CD4-positive, CD25-positive, alpha-beta regulatory T cell (primary cell): ENCODE results near the gene PRXL2B. TPM values are rescaled to one million over a fixed set of nuclear protein-coding genes. Genes with fewer than 3 reads are reported as not detected.
"Not testable (repeated sequence)": the region's sequence is repeated elsewhere in the genome, so short reads cannot be mapped to it uniquely, and the experiment has no call there.

Experiments used
- ATAC-seq, 2 donors: fragments of 150-1000 bp; cut with Tn5 transposase; one replicate each; pipeline ENCODE4 v1.10.0; 2021; ENCODE audit warnings: low read depth in 2 of 2, moderate number of reproducible peaks in 2 of 2, moderate library complexity in 1 of 2
- DNase-seq, 3 donors: peaks; one replicate each; pipeline versions ENCODE4 v3.0.0 to v3.0.0-alpha.2; 2012 to 2022; ENCODE audit warnings: mixed read lengths in 1 of 3
- H3K27ac ChIP-seq: one replicate; pipeline ENCODE4 v1.7.0; 2013; ENCODE audit warnings: mild to moderate bottlenecking, low read length; ENCODE audit not compliant: insufficient read depth, poor library complexity, severe bottlenecking
- H3K27me3 ChIP-seq: one replicate; pipeline ENCODE4 v1.7.0; 2013; ENCODE audit warnings: low read length; ENCODE audit not compliant: control insufficient read depth, insufficient read depth
- H3K36me3 ChIP-seq: one replicate; pipeline ENCODE4 v1.7.0; 2013; ENCODE audit warnings: mild to moderate bottlenecking, low read length, moderate library complexity; ENCODE audit not compliant: control insufficient read depth, insufficient read depth
- H3K4me1 ChIP-seq: 2 replicates; pipeline ENCODE4 v1.7.0; 2013; ENCODE audit warnings: mild to moderate bottlenecking, low read length; ENCODE audit not compliant: insufficient read depth, control insufficient read depth, poor library complexity, severe bottlenecking
- H3K4me3 ChIP-seq: one replicate; pipeline ENCODE4 v1.7.0; 2013; ENCODE audit warnings: low read depth, mild to moderate bottlenecking, low read length, moderate library complexity
- H3K9me3 ChIP-seq, 2 experiments: 1 replicate in 1 of 2; 2 replicates in 1 of 2; pipeline ENCODE4 v1.7.0; 2013; ENCODE audit warnings: low read length in 2 of 2, mild to moderate bottlenecking in 1 of 2, moderate library complexity in 1 of 2; ENCODE audit not compliant: control insufficient read depth in 2 of 2
- H3K27ac Mint-ChIP-seq, 3 donors: one replicate each; pipeline ENCODE4 v1.8.0; 2020 to 2022; ENCODE audit warnings: mild to moderate bottlenecking in 3 of 3, mixed read lengths in 3 of 3, moderate library complexity in 2 of 3
- H3K27me3 Mint-ChIP-seq: one replicate; pipeline ENCODE4 v1.8.0; 2022; ENCODE audit warnings: mild to moderate bottlenecking, mixed read lengths
- H3K36me3 Mint-ChIP-seq: one replicate; pipeline ENCODE4 v1.8.0; 2020; ENCODE audit warnings: mixed read lengths
- H3K4me1 Mint-ChIP-seq, 4 donors: one replicate each; pipeline ENCODE4 v1.8.0; 2020 to 2022; ENCODE audit warnings: mixed read lengths in 4 of 4, mild to moderate bottlenecking in 1 of 4
- H3K4me3 Mint-ChIP-seq, 4 donors: one replicate each; pipeline ENCODE4 v1.8.0; 2020 to 2022; ENCODE audit warnings: mild to moderate bottlenecking in 4 of 4, mixed read lengths in 4 of 4, moderate library complexity in 3 of 4
- H3K9me3 Mint-ChIP-seq, 7 donors: one replicate each; pipeline ENCODE4 v1.8.0; 2020 to 2022; ENCODE audit warnings: mixed read lengths in 7 of 7, mild to moderate bottlenecking in 3 of 7, moderate library complexity in 2 of 7
- polyA plus RNA-seq, 4 donors: library from polyadenylated mRNA; unstranded; fragments of 300-500 nt; fragmentation: Illumina TruSeq; gene quantifications; one replicate each; pipeline ENCODE4 v1.2.3, GENCODE V29; 2021
- total RNA-seq: library from RNA; stranded (reverse); gene quantifications from one replicate; pipeline ENCODE4 v1.2.3, GENCODE V29; 2022

Gene PRXL2B
- total and polyA plus RNA-seq, 5 donors from 2014 or later: 24.5 to 31.1 (median 27.1) TPM

DNA sequence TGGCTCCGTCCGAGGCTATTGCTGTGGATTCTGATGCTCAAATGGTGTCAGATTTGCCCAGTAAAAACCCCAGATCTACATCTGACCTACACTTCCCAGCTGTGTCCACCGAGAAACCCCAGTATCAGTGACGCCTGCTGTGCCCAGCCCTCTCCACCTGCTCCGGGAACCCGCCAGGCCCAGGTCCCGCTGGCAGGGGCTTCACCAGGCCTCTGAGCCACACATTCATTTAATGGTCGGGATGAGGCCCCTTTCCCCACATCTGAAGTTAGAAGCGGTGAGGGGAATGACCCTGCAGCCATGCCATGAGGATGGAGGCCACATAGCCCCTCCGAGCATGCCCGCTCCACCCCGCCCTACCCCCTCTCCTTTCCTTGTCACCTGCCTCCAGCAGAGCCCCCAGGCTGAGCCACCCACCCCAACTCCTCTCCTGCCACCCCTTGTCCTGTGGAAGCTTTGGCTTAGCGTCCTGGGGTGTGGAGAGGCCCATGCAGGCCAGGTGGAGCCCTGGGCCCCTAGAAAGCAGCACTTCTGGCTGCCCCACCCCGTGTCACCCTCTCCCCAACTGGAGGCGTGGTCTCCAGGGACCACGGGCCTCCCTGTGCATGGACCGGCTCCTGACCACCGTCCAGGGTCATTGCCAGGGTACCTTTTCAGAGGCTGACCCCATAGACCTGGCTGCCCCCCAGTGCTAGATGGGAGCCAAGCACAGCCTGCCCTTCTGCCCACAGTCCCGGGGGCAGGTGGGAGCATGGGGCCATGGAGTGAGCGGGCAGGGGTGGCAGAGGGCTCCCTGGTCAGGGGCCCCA, 22.4 kb upstream of the PRXL2B start:
- no peaks in the 10 kb centered on the region for H3K27me3 Mint-ChIP-seq
- H3K27ac ChIP-seq: no peak overlapping the region
- H3K9me3 ChIP-seq: no peaks in the 10 kb centered on the region
- no peak for DNase-seq
- H3K36me3 ChIP-seq: peaks cover 28% of the 10 kb centered on the region
- no peaks in the 10 kb centered on the region for H3K27me3 ChIP-seq
- peaks cover 0 to 13% (median 1%) of the 10 kb centered on the region in 4 donors for H3K4me1 Mint-ChIP-seq
- H3K4me3 ChIP-seq: no peak overlapping the region
- peak overlapping the region in 1 of 3 donors; percentile 58 for H3K27ac Mint-ChIP-seq
- peaks cover 12% of the 10 kb centered on the region for H3K4me1 ChIP-seq
- peaks cover 4% of the 10 kb centered on the region for H3K36me3 Mint-ChIP-seq
- peak overlapping the region in 2 of 4 donors; percentile 59 to 69 for H3K4me3 Mint-ChIP-seq
- no peaks in the 10 kb centered on the region for H3K9me3 Mint-ChIP-seq
- ATAC-seq: no peak

DNA sequence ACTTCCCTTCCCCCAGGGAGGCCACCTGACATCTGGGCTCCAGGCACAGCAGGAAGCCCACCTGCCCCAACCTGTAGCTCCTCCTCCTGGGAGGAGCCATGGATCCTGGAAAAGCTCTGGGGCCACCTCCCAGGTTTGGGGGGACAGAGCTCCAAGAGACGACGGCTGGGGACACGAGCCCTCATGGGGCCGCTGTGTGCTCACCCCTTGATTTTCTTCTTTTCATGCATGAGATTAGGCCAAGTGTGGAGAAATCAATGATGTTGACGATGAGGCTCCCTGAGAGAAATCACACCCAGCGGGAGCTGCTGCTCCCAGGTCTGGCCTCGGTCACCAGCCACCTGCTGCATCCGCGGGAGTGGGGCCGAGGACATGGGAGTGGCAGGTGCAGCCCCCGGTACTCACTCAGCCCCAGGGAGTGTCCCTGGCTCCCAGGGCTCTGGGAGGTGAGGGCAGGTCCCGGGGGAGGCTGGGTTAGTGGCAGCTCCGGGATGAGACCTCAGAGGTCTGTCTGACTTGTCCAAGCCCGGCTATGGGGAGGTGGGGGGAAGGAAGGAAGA, 21.7 kb upstream of the PRXL2B start:
- H3K4me1 Mint-ChIP-seq: peaks cover 0 to 11% (median 1%) of the 10 kb centered on the region in 4 donors

DNA sequence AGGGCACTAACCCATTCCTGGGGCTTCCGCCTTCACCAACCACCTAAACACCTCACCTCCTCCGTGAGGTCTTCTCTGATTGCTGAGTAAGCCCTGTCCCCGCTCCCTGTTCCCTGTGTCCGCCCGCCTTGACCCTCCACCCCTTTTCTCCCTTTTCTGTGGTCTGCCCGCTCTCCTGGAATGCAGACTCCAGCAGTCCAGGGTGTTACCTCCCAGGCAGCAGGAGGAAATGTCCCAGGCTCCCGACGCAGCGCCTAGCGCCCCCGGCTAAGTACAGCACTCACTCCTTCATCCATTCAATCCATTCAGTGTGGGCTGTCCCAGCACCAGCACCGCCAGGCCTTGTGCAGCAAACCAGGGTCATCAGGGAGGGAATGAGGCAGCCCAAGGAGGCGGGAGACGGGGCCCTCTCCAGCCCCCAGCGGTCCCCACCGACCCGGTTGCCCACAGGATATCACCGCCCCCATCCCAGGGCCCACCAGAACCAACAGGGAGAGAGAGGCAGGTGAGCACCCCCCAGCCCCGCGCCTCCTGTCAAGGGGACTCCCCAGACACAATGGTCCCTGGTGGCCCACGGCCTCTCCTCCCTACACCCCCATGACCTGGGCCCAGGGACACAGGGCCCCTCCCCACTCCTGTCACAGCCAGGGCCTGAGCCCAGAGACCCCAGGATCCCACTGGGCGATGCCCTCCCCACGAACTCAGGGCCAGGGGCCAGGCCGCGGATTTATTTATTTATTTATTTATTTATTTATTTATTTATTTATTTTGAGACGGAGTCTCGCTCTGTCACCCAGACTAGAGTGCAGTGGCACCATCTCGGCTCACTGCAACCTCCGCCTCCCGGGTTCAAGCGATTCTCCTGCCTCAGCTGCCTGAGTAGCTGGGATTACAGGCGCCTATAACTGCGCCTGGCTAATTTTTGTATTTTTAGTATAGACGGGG, 20.2 kb upstream of the PRXL2B start:
- Mint-ChIP-seq H3K4me1 (peaks cover 0 to 4% (median under 1%) of the 10 kb centered on the region in 4 donors), H3K4me3 (no peak overlapping the region), H3K27me3 (no peaks in the 10 kb centered on the region), H3K9me3 (no peaks in the 10 kb centered on the region), H3K27ac (peak overlapping the region in 1 of 3 donors; percentile 14), H3K36me3 (peaks cover under 1% of the 10 kb centered on the region)
- Histone ChIP-seq H3K36me3 (peaks cover 19% of the 10 kb centered on the region), H3K4me1 (no peaks in the 10 kb centered on the region), H3K4me3 (no peak overlapping the region), H3K9me3 (no peaks in the 10 kb centered on the region), H3K27ac (no peak overlapping the region), H3K27me3 (no peaks in the 10 kb centered on the region)
- ATAC-seq (no peak), DNase-seq (no peak)

More for the DNA sequence above, 21.7 kb upstream of the PRXL2B start:
- Histone ChIP-seq H3K4me3 (no peak overlapping the region), H3K27me3 (no peaks in the 10 kb centered on the region), H3K36me3 (peaks cover 26% of the 10 kb centered on the region), H3K4me1 (peaks cover 6% of the 10 kb centered on the region), H3K27ac (no peak overlapping the region), H3K9me3 (no peaks in the 10 kb centered on the region)
- Mint-ChIP-seq H3K4me3 (no peak overlapping the region), H3K27ac (peak overlapping the region in 2 of 3 donors; percentile 71 to 77), H3K27me3 (no peaks in the 10 kb centered on the region), H3K9me3 (no peaks in the 10 kb centered on the region), H3K36me3 (peaks cover 4% of the 10 kb centered on the region)
- DNase-seq (no peak), ATAC-seq (no peak)

DNA sequence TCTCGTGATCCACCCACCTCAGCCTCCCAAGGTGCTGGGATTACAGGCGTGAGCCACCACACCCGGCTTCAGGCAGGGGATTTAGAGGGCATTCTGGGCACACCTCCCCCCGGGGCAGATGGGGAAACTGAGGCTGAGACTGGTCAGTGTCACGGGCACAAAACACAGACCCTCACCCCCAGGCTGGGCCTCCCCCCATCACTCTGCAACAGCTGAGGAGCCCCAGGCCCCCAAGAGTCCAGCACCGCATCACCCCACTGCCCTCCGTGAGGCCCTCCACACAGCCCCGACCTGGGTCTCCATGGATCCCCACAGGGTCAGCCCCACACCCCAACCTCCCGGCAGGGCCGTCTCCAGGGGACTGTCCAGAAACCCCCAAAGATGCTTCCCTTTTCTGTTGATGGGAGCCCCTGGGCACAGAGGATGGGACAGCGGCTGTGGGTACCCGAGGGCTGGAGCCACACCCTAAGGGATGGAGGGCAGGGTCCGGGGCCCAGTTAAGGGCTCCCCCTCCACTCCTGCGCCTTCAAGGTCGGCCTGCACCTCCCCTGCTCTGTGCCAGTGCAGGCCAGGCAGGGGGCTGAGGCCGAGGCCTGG, 19.4 kb upstream of the PRXL2B start:
- no peak overlapping the region for H3K27ac ChIP-seq
- no peak overlapping the region for H3K4me3 ChIP-seq
- no peaks in the 10 kb centered on the region for H3K9me3 ChIP-seq
- Mint-ChIP-seq H3K36me3 (no peaks in the 10 kb centered on the region), H3K4me1 (peaks cover 0 to 3% (median under 1%) of the 10 kb centered on the region in 4 donors), H3K27ac (no peak overlapping the region), H3K9me3 (no peaks in the 10 kb centered on the region), H3K4me3 (no peak overlapping the region), H3K27me3 (no peaks in the 10 kb centered on the region)
- ATAC-seq: no peak
- no peaks in the 10 kb centered on the region for H3K4me1 ChIP-seq
- H3K27me3 ChIP-seq: no peaks in the 10 kb centered on the region
- peaks cover 11% of the 10 kb centered on the region for H3K36me3 ChIP-seq
- no peak for DNase-seq

DNA sequence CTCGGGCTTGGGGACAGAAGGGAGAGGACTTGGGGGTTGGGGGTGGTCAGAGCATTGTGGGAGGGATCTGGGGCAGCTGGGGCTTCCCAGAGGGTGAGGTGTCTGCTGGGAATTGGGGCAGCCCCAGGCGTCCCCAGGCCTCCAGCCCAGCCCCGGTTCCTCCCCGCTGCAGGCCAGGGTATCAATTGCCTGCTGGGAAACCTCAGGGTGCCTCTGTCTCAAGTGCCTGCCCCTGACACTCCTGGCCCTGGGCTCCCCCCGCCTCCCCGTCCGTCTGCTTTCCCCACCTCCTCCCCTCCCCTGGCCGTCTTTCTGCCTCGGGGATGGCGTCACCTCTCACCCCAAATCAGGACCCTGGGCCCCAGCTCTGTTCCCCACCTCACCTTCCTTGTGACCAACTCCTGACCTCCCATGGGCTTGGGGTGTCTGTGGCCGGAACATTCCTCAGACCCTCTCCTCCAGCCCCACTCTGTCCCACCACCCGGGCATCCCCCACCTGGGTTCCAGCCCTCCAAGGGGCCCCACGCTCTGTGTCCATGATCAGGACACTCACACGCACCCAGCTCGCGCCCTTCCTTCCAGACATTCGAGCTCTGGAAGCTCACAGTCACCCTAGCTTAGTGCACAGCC, 18.3 kb upstream of the PRXL2B start:
- not testable (repeated sequence) for H3K4me3 ChIP-seq, H3K27me3 Mint-ChIP-seq, H3K27me3 ChIP-seq, H3K4me1 Mint-ChIP-seq, H3K4me3 Mint-ChIP-seq, ATAC-seq, H3K36me3 Mint-ChIP-seq, H3K27ac ChIP-seq, H3K4me1 ChIP-seq, H3K9me3 ChIP-seq, H3K27ac Mint-ChIP-seq, DNase-seq, H3K9me3 Mint-ChIP-seq, H3K36me3 ChIP-seq

DNA sequence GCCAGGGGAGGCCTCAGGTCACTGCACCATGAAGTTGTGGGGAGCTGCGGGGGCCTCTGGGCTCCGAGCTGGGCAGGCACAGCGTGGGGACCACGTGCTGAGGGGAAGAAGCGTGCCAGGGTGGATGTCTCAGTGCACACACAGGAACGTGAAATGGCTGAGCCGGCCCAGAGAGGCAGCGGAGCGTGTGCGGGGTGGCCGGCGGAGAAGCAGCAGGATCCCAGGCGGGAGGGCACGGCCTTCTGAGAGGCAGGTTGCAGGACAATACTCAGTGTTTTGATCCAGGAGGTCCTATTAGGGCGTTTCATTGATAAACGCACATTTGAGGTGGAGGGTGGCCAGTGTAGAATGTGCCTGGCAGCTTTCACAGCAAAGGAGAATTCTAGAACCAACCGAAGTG, 17.5 kb upstream of the PRXL2B start:
- Histone ChIP-seq H3K27me3 (no peaks in the 10 kb centered on the region), H3K36me3 (no peaks in the 10 kb centered on the region), H3K4me3 (no peak overlapping the region), H3K27ac (no peak overlapping the region), H3K9me3 (peaks cover 0 to 8% of the 10 kb centered on the region in 2 experiments), H3K4me1 (no peaks in the 10 kb centered on the region)
- Mint-ChIP-seq H3K27ac (no peak overlapping the region), H3K27me3 (no peaks in the 10 kb centered on the region), H3K4me1 (peaks cover 0 to 8% (median 2%) of the 10 kb centered on the region in 4 donors), H3K9me3 (peaks cover 0 to 9% (median 7%) of the 10 kb centered on the region in 7 donors), H3K36me3 (peaks cover 6% of the 10 kb centered on the region), H3K4me3 (no peak overlapping the region)
- ATAC-seq (no peak), DNase-seq (no peak)

DNA sequence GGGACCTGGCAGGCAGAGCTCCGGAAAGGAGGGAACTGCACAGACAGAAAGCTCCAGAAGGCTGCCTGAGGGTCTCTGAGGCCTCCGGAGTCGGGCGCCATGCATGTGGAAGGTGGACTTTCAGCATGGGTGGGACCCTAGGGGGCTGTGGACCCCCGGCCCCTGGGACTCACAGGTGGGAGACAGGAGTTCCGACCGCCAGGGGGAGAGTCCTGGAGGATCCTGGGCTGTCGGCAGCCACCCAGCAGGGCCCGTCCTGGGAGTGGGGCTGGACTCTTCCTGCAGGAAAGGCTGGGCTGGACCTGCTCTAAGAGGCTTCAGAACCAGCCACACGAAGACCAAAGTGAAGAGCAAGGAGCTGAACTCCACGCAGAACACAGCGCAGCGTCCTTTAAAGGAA, 16.9 kb upstream of the PRXL2B start:
- not testable (repeated sequence) for H3K4me3 ChIP-seq, H3K4me1 ChIP-seq, H3K9me3 ChIP-seq, H3K27me3 ChIP-seq, H3K9me3 Mint-ChIP-seq, H3K27ac ChIP-seq, H3K27me3 Mint-ChIP-seq, H3K27ac Mint-ChIP-seq, H3K4me3 Mint-ChIP-seq, H3K36me3 Mint-ChIP-seq, H3K4me1 Mint-ChIP-seq, ATAC-seq, DNase-seq, H3K36me3 ChIP-seq
